Hepatic stellate cell (primary cell): ENCODE data around the gene TMEM151A.

Source experiments
- DNase-seq: peaks from one replicate; pipeline ENCODE4 v3.0.0; 2011; ENCODE audit warnings: low spot score

The TMEM151A gene

GRCh38 chr11:66283461-66284105 is 8.1 kb upstream of the TMEM151A start:
- DNase-seq, result no peak

- no peak for DNase-seq
Observed at GRCh38 chr11:66284526-66285078, 7.1 kb upstream of the TMEM151A start.

- DNase-seq, result no peak
Observed at GRCh38 chr11:66285250-66285947, 6.3 kb upstream of the TMEM151A start.

- DNase-seq, result no peak
Observed at GRCh38 chr11:66286699-66287098, 5.0 kb upstream of the TMEM151A start.

- DNase-seq, result no peak
Observed at GRCh38 chr11:66287211-66287888, 4.3 kb upstream of the TMEM151A start.

- DNase-seq, result peak; percentile 47
Observed at GRCh38 chr11:66287889-66288670, 3.6 kb upstream of the TMEM151A start.

GRCh38 chr11:66288671-66289547 is 2.8 kb upstream of the TMEM151A start, which contains the start of gene YIF1A:
Gene YIF1A, minus strand, starts transcription at chr11:66289143. Its CDS starts 158 bp downstream, at chr11:66288985.
- peak; percentile 100 for DNase-seq

GRCh38 chr11:66289548-66290329 is 2.0 kb upstream of the TMEM151A start:
- DNase-seq, result peak; percentile 88

- DNase-seq, result no peak
Observed at GRCh38 chr11:66290330-66290621, 1.4 kb upstream of the TMEM151A start.

- no peak for DNase-seq
Observed at GRCh38 chr11:66291303-66291705, 390 bp upstream of the TMEM151A start.

GRCh38 chr11:66292543-66293332 is 1.0 kb downstream of the TMEM151A start:
- DNase-seq, result no peak

- DNase-seq, result no peak
Observed at GRCh38 chr11:66293352-66293751, 1.7 kb downstream of the TMEM151A start.

- no peak for DNase-seq
Observed at GRCh38 chr11:66293777-66294625, 2.3 kb downstream of the TMEM151A start.

- no peak for DNase-seq
Observed at GRCh38 chr11:66294626-66295620, 3.2 kb downstream of the TMEM151A start.

- DNase-seq, result no peak
Observed at GRCh38 chr11:66297610-66298009, 5.9 kb downstream of the TMEM151A start.

- no peak for DNase-seq
Observed at GRCh38 chr11:66299186-66299585, 7.5 kb downstream of the TMEM151A start.

- no peak for DNase-seq
Observed at GRCh38 chr11:66302656-66303055, 11.0 kb downstream of the TMEM151A start.
